ENCODE results near the gene HMCN2.

HMCN2 gene, protein sequence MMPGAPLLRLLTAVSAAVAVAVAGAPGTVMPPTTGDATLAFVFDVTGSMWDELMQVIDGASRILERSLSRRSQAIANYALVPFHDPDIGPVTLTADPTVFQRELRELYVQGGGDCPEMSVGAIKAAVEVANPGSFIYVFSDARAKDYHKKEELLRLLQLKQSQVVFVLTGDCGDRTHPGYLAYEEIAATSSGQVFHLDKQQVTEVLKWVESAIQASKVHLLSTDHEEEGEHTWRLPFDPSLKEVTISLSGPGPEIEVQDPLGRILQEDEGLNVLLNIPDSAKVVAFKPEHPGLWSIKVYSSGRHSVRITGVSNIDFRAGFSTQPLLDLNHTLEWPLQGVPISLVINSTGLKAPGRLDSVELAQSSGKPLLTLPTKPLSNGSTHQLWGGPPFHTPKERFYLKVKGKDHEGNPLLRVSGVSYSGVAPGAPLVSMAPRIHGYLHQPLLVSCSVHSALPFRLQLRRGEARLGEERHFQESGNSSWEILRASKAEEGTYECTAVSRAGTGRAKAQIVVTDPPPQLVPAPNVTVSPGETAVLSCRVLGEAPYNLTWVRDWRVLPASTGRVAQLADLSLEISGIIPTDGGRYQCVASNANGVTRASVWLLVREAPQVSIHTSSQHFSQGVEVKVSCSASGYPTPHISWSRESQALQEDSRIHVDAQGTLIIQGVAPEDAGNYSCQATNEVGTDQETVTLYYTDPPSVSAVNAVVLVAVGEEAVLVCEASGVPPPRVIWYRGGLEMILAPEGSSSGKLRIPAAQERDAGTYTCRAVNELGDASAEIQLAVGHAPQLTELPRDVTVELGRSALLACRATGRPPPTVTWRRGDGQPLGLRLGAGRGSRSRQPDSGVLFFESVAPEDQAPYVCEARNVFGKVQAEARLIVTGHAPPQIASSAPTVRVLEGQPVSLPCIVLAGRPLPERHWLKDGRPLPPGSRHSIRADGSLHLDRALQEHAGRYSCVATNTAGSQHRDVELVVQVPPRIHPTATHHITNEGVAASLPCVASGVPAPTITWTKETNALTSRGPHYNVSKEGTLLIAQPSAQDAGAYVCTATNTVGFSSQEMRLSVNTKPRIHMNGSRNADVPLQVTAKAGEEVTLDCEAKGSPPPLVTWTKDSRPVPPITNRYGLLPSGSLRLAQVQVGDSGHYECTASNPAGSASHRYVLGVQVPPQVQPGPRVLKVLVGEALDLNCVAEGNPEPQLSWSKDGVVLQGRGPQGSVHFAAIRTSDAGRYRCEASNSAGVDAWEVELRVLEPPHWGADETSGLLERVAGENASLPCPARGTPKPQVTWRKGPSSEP (N-terminal part only)

DNA sequence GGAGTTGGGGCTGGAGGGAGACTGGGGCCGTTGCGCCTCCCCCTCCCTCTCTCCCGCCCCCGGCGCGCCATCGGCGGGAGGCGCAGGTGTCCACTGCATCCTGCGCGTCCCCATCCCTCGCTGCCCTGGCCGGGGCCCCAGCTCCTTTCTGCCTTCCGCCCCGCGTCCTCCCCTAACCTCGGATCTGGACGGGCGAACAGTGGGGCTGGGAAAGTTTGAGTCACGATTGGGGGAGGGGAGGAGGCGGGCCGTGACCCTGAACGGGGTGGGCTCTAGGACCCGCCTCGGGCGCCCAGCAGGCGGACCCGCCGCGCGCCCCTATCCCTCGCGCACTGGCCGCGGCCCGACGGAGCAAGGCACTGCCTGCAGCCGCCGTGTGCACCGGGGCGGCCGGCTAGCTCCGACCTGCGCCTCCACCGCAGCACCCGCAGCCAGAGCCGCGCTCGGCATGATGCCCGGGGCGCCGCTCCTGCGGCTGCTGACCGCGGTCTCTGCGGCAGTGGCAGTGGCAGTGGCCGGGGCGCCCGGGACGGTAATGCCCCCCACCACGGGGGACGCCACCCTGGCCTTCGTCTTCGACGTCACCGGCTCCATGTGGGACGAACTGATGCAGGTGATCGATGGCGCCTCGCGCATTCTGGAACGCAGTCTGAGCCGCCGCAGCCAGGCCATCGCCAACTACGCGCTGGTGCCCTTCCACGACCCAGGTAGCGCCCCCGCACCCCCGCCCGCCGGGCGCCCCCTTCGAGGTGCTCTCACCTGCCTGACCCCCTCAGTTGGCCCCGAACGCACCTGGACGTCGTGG, at the start of gene HMCN2:
HMCN2 (plus strand) TSS at position 330 of the 805 bp plus-strand sequence; CDS start at position 449, 119 bp downstream.
- DNase-seq = no peak

DNA sequence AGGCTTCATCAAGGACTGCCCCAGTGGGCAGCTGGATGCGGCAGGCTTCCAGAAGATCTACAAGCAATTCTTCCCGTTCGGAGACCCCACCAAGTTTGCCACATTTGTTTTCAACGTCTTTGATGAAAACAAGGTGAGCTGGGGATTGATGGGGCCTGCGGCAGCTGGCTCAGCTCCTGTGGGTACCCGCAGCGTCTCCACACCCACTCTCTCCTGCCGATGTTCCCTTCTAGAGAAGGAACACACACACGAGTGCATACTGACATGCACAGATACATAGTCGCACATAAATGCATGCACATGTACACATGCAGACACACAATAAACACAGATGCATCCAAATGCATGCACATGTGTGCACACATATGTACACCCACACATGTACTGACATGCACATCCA, 47.7 kb upstream of the HMCN2 start:
- DNase-seq = no peak

DNA sequence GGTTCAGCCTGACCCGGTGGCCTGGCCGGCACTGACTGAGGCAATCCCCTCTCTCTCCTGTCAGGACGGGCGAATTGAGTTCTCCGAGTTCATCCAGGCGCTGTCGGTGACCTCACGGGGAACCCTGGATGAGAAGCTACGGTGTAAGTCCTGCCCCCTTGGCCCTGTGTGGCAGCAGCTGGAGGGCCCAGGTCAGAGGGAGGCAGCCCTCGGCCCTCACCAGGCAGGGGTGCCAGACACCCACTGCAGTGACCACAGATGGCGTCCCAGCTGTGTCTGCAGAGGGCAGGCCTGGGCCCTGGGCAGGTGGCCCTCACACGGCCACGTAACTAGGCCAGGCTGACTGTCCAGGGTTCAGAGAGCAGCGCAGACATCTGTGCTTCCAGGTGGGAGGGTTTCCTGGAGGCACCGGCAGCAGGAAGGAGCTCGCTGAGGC, 45.9 kb upstream of the HMCN2 start:
- no peak for DNase-seq

DNA sequence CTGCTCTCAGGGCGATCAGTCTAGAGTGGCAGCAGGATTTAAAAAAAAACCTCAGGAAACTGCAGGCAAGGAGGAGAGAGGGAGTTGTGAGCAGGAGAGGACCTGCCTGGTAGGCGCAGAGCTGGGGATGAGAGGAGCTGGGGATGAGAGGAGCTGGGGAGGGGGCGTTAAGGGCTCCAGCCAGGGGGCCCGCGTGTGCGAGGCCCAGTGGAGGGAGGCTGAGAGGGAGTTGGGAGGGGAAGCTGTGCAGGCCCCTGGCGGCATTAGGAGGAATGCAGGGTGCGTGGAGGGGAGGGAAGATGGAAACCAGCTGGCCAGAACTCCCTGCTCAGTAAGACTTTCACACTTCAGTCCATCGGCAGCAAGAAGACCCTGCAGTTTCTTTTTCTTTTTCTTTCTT, 45.2 kb upstream of the HMCN2 start:
- DNase-seq = no peak

DNA sequence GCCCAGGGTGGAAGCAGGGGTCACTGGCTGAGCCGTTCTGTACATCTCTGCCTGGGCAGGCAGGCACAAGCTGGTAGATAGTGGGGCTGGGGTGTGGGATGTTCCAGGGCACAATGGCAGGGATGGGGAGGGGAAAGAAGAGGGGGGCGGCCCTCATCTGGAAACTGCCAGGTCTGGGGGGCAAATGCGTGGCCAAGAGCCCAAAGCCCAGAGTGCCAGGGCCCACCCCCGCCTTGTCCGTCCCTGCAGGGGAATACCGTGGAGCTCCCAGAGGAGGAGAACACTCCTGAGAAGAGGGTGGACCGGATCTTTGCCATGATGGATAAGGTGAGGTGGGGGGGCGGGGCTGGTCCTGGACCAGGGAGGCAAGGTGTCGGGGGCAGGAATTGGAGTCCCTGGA, 42.7 kb upstream of the HMCN2 start:
- DNase-seq = no peak

DNA sequence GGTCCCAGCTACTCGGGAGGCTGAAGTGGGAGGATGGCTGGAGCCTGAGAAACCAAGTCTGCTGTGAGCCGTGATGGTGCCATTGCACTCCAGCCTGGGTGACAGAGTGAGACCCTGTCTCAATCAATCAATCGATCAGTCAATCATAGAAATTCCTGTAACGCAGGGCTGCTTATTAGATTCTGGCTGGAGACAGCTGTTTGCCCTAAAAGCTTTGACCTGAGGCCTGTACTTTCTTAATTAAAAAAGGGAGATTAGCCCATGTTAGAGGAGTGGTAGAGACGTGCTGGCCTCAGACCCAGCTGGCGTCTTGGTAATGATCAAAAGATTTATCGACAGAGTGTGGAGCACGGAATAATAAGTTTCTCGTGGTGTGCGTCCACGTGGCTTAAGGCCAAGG, 40.5 kb upstream of the HMCN2 start:
- no peak for DNase-seq

DNA sequence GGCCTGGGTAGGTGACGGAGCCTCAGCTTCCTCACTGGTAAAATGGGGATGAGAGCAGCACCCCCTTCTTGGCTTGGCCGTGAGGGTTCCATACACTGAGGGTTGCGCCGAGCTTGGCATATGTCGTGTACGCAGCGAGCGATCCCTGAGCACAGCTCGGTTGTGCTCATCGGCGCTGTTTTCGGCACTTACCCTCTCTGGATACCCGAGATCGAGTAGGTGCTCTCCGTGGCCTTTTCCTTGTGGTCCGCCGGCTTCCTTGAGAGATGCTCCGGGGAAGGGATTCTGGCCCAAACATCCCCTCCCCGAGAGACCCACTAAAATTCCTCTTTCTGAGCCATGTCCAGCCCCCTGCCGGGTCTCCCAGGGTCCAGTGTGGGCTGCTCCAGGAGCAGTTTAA, 40.0 kb upstream of the HMCN2 start:
- DNase-seq = no peak

DNA sequence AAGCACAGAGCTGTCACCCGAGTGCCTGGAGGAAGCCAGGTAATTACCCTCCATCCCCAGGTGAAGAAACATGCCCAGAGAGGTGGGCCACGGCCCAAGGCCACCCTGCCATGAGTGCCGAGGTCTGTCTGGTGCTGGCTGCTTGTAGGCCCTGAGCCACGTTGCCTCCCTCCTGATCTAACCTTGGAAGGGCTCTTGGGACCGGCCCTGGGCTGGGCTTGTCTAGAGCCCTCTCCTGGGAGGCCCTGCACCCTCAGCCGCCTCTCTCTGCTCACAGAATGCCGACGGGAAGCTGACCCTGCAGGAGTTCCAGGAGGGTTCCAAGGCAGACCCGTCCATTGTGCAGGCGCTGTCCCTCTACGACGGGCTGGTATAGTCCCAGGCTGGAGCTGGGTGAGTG, 39.4 kb upstream of the HMCN2 start:
- DNase-seq = no peak

DNA sequence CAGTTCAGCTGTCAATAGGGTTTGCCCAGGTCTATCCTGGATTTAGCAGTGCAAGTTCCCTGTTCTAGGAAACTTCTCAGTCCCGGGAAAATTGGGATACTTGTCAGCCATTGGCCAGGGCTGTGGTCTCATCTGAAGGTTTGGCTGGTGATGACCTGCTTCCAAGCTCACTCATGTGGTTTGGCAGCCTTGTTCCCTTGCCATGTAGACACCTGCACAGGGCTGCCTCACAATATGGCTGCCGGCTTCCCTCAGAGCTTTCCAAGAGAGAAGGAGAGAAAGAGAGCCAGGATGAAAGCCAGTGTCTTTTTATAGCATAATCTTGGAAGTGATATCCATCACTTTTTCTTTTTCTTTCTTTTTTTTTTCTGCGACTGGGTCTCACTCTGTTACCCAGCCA, 37.7 kb upstream of the HMCN2 start:
- no peak for DNase-seq

DNA sequence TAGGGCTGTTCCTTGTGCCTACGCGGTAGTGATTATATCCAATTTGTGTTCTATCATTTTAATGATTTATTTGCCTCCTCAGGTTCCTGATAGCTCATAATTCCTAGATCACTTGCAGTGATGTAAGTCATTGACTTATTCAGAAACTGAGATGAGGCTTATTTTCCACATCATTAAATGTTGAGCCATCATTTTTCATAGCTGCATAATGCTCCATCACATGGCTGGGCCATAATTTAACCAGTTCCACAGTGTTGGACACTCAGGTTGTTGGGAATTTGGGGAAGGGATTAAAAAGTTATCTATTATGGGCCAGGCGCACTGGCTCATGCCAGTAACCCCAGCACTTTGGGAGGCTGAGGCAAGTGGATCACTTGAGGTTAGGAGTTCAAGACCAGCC, 35.8 kb upstream of the HMCN2 start:
- no peak for DNase-seq

DNA sequence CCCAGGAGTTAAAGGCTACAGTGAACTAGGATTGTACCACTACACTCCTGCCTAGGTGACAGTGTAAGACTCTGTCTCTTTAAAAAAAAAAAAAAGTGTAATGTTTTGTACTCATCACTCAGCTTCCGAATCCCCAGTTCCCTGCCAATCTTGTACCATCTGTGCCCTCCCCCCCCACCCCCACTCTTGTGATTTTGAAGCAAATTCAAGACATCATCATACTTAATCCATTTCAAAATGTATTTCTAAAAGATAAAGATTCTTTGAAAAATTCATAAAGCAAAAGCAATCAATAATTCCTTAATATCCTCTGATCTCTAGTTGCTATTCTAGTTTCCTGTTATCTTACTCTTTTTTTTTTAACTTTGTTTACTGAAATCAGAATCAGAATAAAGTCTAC, 34.9 kb upstream of the HMCN2 start:
- no peak for DNase-seq

DNA sequence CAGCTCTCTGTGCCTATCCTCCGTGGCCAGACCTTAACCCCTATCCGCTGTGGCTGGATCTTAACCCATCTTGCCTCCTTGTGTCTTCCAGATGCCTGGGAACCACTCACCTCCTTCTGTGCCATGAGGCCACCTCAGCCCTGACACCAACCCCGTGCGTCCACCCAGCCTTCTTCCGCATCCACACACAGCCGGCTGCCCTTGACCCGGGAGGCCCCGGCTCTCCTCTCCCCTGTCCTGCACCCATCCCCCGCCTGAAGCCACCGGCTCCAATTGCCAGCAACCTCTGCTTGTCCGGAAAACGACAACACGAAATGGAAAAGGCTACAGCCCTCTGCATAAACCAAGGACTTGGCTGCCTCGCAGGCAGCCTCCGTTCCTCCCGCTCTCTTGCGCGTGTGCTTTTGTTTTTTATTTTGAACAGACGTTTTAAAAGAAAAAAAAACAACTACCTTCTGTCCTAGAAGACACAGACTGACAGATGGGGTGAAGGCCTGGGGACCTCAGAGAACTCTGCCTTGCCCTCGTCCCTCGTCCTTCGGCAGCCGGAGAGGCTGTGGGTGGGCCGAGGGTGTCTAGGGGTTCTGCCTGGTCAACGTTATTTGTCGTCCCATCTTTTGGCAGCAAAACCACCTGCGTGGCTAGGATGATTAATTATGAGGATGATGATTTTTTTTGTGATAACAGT, 32.5 kb upstream of the HMCN2 start:
- no peak for DNase-seq

DNA sequence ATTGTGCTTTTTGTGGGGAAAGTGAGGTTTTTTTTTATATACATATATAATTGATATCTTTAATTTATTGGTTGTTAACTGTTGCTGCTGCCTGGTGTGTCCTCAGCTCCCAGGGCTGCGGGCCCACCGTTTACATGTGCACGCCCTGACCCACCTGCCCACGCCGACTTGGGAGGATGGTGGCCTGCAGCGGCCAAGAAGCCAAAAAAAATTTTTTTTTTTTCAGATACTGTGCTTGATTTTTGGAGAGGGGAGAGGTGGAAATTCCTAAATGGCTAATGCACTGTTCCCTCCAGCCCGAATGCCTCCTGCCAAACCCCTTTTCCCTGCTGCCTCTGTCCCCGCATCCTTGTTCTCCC, 32.0 kb upstream of the HMCN2 start:
- DNase-seq = no peak

DNA sequence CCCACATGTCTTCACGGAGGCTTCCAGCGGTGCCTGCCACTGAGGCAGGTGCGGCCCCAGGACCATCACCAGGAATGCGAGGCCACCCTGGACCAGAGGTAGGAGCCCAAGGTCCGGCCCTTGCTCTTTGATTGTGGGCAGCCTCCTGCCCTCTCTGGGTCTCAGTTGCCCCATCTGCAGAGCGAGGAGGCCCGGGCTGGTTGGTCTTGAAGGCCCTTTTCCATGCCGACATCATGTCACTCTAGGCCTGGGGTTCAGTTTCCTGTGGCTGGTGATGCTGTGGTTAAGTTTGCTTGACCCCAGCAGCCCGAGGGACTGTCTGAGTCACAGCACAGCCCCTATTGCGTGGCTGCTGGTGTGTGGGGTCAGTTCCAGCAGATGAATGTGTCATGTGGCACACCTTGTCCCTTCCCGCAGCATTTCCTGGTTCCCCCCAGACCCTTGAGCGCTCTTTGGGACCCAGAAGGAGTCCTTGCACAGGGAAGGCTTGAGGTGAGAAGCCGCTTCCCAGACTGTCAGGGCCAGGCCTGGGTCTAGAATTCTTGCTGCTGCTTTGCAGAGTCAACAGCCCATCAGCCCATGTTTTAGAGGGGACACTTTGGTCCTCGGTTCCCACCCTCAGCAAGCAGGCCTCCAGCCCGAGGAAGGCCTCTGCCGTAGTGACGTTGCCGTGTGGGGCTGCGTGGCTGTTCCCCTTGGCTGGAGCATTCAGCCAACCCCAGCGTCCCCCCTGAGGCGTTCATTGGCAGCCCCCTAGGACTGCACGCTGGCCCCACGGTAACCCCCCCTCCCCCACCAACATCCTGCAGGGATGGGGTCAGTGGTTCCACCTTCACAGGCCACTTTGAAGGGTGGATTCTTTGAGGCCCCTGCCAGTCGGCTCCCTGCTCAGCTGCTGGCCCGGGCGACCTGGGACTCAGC, 31.0 kb upstream of the HMCN2 start:
- no peak for DNase-seq

DNA sequence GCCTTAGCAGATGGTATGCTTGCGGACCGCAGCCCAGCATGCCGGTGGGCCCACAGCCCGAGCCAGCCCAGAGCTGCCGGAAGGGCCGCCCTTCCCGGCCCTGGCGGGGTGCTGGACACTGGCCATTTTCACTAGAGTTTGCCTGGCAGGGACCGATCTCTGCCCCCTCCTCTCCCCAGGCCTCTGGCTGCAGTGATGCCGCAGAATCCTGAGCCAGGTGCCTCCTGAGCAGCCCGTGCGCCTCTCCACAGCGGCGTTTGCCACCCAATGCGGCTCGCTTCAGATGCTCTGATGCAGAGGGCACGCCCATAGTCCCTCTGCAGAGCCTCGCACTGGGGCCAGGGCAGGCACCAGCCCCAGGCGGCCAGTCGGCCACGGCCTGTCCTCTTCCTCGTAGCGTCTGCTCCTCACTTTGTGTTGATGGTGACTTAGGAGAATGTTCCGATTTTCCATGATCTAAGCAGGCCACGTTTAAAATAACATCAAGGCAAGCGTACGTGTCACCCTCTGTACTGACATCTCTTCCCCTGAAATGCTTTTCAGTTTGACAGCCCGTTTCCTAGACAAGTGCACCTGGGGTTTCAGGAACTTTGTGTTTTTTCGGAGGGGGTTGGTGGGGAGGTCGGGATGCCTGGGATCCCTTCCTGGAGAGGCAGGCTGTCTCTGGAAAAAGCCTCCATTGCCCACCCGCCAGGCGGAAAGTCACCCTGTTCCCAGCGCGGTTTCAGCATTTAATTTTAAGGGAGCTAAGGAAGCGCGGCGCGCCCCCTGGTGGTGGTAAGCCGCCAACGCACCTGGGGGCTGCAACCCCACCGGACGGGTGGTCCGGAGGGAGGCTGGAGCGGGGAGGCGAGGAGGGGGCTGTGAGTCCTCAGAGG, 29.8 kb upstream of the HMCN2 start:
- peak; percentile 12 for DNase-seq

DNA sequence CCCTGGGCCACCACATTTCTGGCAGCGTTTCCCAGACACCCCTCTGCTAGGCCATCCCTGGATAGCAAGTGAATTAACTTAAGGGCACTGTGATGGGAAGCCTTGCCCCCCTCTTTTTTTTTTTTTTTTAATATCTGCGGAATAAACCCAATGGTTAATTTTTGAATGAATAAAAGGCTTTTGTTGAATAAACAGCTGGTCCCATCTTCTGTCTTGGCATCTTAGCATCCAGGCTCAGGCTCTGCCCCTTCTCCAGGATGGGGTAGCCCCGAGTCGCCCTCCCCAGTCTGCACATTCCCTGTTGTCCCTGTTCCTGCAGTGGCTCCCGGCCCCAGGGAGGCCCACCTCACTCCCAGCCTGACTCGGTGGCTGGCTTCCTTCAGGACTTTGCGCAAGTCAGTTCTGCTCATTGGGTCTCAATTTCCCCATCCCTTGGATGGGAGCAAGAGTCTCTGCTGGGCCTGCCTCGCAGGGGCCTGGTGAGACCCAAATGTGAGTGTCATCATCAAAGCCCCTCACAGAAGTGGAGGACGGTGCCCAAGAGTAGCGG, 29.0 kb upstream of the HMCN2 start:
- DNase-seq = no peak

DNA sequence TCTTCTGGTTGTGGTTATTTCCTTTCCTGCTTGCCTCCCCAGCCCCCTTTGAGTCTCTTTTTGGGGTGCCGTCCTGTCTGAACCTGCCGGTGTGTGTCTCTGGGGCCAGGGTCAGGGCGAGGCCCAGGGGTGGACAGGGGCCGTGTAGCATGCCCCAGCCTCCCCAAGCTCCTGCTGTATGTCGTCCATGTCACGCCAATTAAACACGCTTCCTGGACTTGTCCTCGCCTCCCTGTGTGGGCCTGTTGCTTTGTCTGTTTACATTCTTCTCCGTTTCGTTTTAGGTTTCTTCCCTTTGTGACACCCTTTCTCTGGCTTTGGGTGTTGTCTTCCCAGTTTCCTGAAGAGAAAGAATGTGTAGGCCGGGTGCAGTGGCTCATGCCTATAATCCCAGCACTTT, 28.5 kb upstream of the HMCN2 start:
- no peak for DNase-seq

DNA sequence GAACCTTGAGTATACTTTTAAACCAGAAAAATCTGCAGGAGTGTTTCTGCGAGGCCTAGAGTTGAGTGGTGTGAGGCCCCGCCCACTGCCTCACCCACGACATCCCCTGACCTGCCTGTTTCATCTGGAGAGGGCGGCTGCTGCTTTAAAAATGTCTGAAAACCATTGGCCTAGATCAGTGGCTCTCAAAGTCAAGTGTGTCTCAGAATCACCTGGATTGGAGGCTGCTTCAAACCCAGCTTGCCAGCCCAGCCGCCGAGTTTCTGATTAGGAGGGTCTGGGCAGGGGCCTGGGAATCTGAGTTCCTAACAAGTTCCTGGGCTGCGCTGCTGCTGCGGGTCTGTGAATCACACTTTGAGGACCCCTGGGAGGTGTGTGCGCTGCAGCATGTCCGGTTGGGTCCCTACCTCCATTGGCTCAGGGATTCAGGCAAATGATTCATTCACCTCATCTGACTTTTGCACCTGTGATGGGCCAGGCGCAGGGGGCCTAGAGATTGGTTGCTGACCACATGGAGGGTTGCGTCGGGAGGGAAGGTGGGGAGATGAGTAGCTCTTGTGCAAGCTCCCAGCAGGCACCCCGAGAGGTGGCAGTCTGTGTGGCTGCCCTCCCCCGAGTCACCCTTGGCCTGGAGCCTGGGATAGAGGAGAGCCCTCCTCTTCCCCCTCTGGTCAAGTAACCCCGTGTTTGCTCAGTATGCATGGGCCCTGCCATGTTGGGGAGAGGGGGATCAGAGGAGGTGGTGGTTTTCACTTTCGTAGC, 27.6 kb upstream of the HMCN2 start:
- DNase-seq = no peak

DNA sequence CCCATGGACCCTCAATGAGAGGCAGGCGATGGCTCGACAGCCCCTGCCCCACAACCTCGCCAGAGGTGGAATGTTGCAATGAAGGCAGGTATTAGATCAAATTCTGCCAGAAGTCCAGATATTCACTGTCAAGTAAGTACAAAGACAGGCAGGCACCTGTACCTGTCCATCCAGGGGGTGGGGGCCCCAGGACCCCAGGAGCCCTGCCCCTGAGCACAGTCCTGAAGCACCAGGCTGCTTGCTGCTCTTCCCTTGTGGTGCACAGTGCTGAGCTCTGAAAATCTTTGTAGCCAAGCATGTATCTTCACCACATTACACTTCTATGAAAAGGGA, 26.2 kb upstream of the HMCN2 start:
- DNase-seq = no peak

Data from NK-92 treated with Interleukin-12 subunit alpha and Interleukin-12 subunit beta, amount 100 ng/mL, for 24 hours (cell line).